Measurements from ENCODE around the gene CXCR6.

Gene CXCR6

DNA sequence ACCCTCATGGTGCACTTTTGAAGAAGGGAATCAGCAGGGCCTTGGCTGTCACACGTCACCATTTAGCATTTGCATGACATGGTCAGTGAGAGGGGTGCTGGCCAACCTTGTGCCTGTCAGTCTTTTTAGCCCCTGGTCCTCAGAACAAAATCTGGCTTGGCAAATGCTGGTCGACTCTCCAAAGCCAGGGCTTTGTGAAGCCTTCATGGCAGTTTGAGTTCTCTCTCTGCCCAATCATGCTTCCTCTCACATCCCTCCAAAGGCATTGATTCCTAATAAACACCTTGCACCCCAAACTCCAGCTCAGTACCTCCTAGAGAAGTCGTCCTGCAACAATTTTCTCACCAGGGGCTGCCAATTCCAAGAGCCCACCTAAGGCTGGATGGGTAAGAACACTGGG is 37.5 kb upstream of the CXCR6 start:
- H3K4me1 Mint-ChIP-seq = no peaks in the 10 kb centered on the region
- H3K27me3 Mint-ChIP-seq (ENCODE audit: low read depth, poor library complexity) = no peaks in the 10 kb centered on the region
- no peak for TF ChIP-seq CTCF (IDR thresholded peaks at IDR 0.05)
- DNase-seq = no peak
- H3K4me3 Mint-ChIP-seq = no peak overlapping the region
- H3K27ac Mint-ChIP-seq = no peak overlapping the region
- H3K36me3 Mint-ChIP-seq (ENCODE audit: low read depth) = peaks cover 5% of the 10 kb centered on the region
- no peaks in the 10 kb centered on the region for H3K9me3 Mint-ChIP-seq

DNA sequence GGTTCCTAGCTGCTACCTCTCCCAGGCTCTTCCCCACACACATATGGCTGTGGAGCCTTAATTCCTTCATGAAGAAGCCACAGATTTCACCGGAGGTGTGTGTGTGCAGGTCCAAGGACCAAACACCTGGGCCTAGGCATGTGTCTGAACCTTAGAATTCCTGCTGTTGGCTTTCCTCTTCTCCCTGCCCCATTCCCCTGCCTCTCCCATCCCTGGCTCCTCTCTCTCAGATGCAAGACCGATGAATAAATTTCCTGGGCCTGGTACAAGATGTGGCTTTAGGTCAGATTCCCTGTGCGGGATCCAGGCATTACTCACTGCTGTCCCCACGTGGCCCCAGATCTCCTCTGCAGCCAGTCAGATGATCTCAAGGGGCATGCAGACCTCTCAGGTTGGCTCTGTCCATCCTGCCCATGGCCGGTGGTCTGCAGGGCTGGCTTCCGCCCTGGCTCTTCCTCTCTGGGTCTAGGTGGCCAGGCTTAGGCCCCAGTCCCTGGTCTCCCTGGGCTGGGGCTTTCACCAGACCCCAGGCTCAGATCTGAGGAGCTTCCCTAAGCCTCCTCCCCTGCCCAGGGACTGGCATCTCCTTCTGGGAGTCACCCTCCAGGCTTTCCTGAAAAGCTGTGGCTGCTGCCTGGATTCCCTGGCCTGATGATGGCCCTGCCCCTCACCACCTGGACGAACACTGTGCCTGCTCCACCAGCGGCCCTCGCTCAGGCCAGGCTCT is 36.4 kb upstream of the CXCR6 start:
- Mint-ChIP-seq H3K36me3 (ENCODE audit: low read depth) (peaks cover 5% of the 10 kb centered on the region), H3K4me3 (no peak overlapping the region), H3K4me1 (no peaks in the 10 kb centered on the region), H3K27me3 (ENCODE audit: low read depth, poor library complexity) (no peaks in the 10 kb centered on the region), H3K27ac (no peak overlapping the region), H3K9me3 (no peaks in the 10 kb centered on the region)
- peak; percentile 16 for DNase-seq
- TF ChIP-seq CTCF (IDR thresholded peaks at IDR 0.05) = peak; percentile 41

DNA sequence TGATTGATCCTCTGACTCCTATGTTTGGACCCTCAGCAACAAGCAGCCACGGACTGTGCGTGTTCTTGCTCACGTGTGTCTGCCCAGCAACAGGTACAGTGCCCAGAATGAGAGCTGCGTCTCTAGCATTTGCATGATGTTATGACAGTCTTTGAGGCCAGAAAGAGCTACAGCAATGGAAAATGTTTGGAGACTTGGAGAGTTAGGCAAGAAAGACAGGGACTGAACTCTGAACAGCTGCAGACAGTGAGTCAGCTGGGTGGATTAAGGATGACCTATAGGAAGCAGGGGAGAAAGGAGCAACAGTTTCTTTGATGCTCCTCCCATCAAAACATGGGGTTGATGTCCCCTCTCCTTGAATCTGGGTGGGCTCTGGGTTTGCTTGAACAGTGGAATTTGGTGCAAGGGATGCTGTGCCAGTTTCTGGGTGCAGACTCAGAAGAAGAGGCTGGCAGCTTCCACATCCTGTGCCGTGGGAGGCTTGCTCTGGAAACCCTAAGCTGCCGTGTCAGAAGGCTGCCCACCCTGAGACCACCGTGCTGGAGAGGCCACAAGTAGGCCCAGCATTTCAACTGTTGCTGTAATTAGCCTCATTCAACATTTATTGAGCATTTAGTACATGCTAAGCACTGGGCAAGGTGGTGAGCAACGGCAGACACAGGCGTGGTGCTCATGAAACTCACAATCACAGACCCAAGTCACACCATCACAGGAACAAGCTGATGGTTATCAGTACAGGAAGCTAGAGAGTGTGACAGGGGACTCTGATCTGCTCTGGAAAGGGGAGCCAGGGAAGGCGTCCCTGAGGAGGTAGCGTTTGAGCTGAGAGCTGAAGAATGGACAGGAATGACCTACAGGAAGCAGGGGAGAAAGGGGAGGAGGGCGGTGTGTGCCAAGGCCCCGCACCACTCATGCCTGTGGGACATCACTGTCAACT is 35.2 kb upstream of the CXCR6 start:
- H3K9me3 Mint-ChIP-seq = no peaks in the 10 kb centered on the region
- no peak for DNase-seq
- no peaks in the 10 kb centered on the region for H3K27me3 Mint-ChIP-seq (ENCODE audit: low read depth, poor library complexity)

DNA sequence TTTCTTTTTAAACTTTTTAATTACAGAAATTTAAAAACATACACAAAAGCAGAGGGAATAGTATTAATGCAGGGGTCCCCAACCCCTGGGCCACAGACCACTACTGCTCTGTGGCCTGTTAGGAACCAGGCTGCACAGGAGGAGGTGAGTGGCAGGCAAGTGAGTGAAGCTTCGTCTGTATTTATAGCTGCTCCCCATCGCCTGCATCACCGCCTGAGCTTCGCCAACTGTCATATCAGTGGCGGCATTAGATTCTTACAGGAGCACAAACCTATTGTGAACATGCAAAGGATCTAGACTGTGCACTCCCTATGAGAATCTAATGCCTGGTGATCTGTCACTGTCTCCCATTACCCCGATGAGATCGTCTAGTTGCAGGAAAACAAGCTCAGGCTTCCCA is 34.5 kb upstream of the CXCR6 start:
- Mint-ChIP-seq H3K4me1 (no peaks in the 10 kb centered on the region), H3K27ac (no peak overlapping the region), H3K9me3 (no peaks in the 10 kb centered on the region), H3K4me3 (no peak overlapping the region), H3K36me3 (ENCODE audit: low read depth) (peaks cover 5% of the 10 kb centered on the region), H3K27me3 (ENCODE audit: low read depth, poor library complexity) (no peaks in the 10 kb centered on the region)
- TF ChIP-seq CTCF (IDR thresholded peaks at IDR 0.05) = no peak
- no peak for DNase-seq

More for the DNA sequence above, 35.2 kb upstream of the CXCR6 start:
- H3K4me3 Mint-ChIP-seq = no peak overlapping the region
- H3K27ac Mint-ChIP-seq = no peak overlapping the region
- peaks cover 5% of the 10 kb centered on the region for H3K36me3 Mint-ChIP-seq (ENCODE audit: low read depth)
- no peak for TF ChIP-seq CTCF (IDR thresholded peaks at IDR 0.05)
- H3K4me1 Mint-ChIP-seq = no peaks in the 10 kb centered on the region

GRCh38 chr3:45909542-45909941 is 33.7 kb upstream of the CXCR6 start:
- no peaks in the 10 kb centered on the region for H3K9me3 Mint-ChIP-seq
- H3K27me3 Mint-ChIP-seq (ENCODE audit: low read depth, poor library complexity) = no peaks in the 10 kb centered on the region
- H3K36me3 Mint-ChIP-seq (ENCODE audit: low read depth) = peaks cover 5% of the 10 kb centered on the region
- H3K27ac Mint-ChIP-seq = no peak overlapping the region
- no peak for DNase-seq
- TF ChIP-seq CTCF (IDR thresholded peaks at IDR 0.05) = no peak
- H3K4me1 Mint-ChIP-seq = no peaks in the 10 kb centered on the region
- H3K4me3 Mint-ChIP-seq = no peak overlapping the region
